ENCODE data around the gene ZNF319.

The ZNF319 gene

DNA sequence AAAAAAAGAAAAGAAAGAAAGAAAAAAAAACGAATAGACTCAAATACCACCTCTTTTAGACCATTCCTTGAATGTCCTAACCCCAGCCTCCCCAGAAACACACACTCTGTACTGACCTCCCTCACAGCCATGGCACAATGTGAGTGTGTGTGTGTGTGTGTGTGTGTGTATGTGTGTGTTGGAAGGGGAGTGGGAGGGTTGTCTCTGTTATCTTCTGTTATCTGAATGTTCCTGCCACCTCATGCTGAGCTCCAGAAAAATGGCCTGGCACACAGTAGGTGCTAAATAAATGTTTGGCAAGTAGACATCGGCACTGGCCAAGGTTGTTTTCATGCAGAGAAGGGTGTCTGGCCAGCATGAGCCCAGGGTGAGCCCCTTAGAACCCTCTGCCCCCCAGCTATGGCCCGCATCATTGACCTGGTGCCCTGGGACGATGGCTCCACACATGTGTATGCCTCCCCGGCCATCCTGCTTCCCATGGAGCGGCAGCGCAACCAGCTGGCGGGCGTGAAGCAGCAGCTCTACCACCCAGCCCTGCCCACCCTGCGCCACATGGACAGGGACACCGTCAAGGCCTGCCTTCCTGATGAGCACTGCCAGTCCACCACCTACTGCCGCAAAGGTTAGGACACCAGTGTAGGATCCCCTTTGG lies 22.9 kb downstream of the ZNF319 start:
- DNase-seq (ENCODE audit: low read depth, low spot score) = no peak

DNA sequence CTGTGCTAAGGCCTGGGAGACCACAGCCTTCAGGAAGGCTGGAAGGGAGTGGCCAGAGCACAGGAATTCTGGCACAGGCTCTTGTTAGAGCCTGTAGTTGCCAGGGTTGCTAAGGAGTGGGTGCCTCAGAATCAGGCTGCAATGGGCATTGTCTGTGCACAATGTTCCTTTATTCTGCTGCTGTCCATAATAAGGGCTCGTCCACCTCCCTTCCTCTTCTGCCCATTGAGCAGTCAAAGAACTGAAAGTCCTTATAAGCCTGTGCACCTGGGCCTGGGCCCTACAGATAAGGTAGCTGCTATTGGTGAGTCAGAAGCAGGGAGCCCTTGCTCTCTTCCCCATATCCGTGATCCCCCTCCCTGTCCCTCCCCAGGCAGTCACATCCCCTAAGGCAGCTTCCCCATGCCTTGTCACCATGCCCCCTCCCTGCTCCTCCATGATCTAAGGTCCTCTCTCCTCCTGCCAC lies 24.1 kb downstream of the ZNF319 start:
- no peak for DNase-seq (ENCODE audit: low read depth, low spot score)

DNA sequence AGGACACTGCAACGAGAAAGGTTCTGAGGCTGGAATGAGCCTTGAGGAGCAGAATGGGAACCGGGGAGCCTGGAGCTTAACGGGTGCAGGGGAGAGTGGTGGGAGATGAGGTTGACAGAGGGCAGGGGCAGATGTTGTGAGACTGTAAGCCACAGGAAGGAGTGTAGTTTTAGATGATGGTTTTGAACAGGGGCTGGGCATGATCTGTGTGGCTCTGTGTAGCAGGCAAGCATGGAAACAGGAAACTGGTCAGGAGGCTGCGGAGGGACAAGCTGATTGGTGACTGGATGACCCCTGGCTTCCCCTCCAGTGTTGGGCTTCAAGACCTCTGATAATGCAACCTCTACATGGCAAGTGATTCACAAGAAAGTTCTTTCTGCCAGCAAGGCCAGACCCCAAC lies 28.2 kb downstream of the ZNF319 start:
- DNase-seq (ENCODE audit: low read depth, low spot score) = no peak

DNA sequence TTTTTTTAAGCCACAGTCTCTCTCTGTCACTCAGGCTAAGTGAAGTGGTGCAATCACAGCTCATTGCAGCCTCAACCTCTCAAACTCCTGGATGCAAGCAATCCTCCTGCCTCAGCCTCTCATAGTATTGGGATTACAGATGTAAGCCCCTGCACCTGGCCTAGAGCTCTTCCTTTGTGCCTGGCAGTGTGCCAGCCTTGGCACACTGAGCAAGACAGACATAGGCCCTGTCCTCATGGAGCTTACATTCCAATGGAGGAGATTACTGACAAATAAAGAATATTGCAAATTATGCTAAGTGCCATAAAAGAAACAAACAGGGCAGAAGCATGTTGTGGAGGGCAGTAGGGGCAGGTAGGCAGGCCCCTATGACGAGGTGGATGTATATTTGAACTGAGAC lies 28.6 kb downstream of the ZNF319 start:
- no peak for DNase-seq (ENCODE audit: low read depth, low spot score)

DNA sequence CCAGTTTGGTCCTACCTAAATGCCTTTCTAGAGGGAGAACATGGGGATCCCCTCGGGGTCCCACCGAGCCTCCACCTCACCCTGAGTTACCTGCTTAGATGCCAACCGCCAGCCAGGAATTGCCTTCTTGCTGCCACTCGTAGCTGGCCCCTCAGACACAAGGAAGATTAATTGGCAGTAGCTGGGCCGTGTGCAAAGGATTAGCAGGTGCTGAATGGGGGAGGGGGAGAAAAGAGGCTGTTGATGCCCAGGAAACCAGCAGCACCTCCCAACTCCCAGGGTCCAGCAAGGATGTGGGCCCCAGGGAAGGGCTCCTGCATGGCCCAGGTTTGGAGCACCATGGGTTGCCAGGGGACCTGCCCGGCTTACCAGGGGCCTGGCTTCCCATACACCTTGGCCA lies 29.5 kb downstream of the ZNF319 start, which contains the start of gene CNGB1:
TSS of gene CNGB1 (minus strand) at position 159 of the 400 bp plus-strand sequence. CDS start 3,842 bp downstream, outside the sequence.
- no peak for DNase-seq (ENCODE audit: low read depth, low spot score)

DNA sequence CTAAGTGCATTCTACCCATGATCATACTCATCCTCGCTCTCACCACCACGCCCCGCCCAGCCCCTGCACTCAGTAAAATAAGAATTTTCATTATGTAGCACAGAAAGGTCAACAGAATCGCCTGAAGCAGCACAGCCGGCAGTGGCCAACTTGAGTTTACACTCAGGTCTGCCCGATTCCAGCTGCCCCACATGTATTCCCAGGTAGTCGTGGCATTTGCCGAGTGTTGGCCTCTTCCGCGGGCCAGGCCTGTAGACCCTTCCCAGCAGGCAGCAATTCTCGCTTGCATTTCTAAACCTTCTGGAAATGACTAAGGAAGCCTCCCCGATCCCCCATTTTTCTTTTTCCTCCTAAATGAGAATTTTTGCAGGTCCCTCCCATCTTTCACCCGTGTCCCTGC lies 30.2 kb downstream of the ZNF319 start:
- no peak for DNase-seq (ENCODE audit: low read depth, low spot score)

DNA sequence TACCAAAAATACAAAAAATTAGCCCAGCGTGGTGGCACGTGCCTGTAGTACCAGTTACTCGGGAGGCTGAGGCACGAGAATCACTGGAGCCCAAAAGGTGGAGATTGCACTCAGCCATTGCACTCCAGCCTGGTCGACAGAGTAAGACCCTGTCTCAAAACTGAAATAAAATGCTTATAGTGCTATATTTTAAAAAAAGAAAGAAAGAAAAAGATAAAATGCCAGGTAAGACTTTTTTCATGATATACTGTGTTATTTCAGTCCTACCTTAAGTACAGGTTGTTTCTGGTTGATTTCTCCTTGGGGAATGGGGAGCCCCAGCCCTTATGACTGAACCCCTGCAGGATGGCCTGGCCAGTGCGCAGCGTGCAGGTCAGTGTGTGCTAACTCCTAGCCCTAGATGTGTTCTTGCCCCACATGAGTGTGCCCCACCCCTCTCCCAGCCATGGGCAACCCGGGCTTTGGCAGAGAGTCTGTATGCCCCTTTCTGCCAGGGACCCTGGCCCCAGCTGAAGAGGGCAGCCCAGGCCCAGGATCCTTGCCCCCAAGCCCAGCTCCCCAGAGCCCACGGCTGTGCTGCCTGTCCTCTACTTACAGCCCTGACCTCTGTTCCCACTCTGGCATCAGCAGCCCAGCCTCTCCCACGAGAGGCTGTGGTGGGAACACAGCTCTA lies 30.9 kb downstream of the ZNF319 start:
- no peak for DNase-seq (ENCODE audit: low read depth, low spot score)

DNA sequence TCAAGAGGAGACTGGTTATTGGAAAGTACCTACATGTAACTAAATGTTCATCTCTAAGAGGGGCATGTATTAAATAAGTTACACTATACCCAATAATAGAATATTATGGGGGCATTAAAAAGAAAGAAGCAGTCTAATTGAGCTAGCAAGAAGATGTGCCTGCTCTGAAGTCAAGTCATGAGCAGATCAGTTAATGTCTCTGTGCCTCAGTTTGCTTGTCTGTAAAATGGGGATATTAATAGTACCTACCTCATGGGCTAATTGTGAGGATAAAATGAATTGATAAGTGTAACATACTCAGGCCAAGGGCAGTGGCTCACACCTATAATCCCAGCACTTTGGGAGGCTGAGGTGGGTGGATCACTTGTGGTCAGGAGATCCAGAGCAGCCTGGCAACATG lies 32.6 kb downstream of the ZNF319 start:
- DNase-seq (ENCODE audit: low read depth, low spot score) = no peak

DNA sequence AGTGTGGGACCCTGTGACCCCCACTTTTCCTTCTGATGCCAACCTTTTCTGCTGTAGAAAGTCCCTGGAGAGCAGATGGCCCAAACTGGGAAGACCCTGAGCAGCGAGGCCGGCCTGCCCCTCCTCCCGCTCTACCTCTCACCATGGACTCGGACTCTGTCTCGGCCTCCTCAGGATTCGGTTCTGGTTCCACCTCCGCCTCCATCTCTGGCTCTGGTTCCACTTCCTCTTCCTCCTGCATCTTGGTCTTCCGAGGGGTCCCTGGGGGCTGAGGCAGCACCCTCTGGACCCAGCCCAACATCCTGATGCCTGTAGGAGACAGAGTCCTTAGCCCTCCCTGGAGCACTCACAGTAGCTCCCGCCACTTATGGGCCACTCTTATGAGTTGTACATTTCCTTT lies 33.5 kb downstream of the ZNF319 start:
- DNase-seq (ENCODE audit: low read depth, low spot score) = no peak

DNA sequence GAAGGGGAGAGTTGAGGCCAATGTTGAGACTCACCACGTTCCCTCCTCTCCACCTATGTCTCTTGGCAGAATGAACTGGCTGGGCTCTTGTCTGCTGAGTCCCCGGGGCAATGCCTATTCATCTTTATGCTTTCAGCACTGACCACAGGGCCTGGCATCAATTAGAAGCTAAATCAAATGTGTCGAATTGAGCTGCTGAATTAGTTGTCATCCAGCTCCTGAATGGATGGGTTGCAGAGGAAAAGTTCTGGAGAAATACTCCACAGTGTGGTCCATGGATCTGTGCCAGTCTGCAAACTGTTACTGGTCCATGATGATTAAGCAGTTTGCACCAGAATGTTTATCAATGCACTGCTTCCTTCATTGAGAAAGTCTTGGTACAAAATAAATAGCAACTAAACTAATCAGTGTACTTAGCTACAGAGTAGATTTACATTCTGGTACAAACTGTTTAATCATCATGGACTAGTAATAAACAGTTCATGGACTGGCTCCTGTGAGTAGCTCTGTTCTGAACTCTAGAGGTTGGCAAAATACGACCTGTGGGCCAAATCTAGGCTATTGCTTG lies 34.2 kb downstream of the ZNF319 start:
- no peak for DNase-seq (ENCODE audit: low read depth, low spot score)

DNA sequence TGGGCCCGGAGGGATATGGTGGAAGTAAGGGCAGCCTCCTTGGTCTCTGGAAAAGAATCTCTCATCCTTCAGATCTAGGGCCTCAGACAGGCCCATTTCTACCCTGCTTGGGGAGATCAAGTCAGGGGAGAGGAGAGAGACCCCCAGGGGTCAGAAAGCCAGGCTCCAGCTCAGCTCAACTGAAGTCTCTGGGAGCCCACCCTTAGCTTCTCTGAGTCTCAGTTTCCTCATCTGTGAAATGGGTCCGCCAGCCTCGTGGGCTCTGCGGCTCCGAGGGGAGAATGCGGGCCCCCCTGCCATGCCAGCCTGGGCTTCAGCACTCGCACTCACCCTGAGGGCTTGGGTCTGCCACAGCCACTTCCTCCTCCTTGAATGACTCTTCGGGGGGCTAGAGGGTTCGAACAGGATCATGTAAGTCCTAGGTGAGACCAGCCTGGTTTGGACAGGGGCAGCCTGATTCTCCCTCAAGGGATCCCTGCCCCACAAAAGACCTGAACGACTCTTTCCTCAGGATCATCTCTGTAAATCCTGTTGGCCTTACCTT lies 36.2 kb downstream of the ZNF319 start:
- DNase-seq (ENCODE audit: low read depth, low spot score) = no peak

DNA sequence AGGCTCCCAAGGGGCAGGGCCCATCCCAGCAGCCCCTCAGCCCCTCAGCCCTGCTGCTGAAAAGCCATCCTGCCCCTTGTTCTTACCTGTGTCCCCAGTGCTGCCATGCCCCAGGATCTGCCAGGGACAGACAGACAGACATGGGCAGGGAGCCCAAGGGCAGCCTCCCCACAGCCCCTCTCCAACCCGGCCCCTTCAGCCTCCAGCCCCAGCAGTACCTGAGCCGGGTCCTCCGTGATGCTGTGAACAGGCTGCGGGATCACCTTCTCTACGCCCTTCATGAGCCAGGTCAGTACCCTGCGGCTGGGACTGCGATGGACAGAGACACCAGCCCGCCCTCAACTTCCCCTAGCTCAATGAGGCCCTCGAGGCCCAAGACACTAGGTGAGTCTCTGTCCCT lies 37.7 kb downstream of the ZNF319 start:
- DNase-seq (ENCODE audit: low read depth, low spot score) = no peak

DNA sequence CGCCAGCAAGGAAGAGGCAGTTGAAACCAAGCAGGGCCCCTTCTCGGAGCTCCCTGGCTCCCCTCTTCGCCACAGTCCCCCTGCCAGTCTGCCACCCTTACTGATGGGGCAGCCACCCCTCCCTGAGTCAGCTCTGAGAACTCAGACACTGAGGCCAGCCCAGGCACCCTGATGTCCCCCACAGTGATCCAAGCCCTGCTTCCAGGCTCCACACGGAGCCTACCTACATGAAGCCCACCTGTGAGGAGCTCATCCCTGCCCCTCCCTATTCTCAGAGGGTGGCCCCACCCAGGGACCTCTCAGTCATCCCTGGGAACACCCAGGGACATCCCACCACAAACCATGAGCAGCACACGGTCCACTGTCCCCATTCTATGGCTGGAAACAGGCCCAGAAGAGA lies 38.4 kb downstream of the ZNF319 start:
- DNase-seq (ENCODE audit: low read depth, low spot score) = no peak

DNA sequence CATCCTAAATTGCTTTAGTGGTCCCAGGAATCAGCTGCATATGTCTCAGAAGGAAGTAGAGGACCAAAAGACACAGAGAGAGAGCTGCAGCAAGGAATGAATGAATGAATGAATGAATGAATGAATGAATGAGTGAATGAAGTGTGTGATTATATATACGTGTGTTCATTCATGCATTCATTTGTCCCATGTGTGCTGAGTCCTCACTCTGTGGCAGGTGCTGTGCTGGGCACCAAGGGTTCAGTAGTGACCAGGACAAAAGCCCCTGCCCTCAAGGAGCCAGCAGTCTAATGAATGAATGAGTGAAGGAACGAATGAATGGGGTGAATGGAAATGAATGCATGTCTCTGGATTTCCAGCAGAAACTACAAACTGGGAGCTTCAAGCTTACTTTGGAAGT lies 38.9 kb downstream of the ZNF319 start:
- no peak for DNase-seq (ENCODE audit: low read depth, low spot score)

DNA sequence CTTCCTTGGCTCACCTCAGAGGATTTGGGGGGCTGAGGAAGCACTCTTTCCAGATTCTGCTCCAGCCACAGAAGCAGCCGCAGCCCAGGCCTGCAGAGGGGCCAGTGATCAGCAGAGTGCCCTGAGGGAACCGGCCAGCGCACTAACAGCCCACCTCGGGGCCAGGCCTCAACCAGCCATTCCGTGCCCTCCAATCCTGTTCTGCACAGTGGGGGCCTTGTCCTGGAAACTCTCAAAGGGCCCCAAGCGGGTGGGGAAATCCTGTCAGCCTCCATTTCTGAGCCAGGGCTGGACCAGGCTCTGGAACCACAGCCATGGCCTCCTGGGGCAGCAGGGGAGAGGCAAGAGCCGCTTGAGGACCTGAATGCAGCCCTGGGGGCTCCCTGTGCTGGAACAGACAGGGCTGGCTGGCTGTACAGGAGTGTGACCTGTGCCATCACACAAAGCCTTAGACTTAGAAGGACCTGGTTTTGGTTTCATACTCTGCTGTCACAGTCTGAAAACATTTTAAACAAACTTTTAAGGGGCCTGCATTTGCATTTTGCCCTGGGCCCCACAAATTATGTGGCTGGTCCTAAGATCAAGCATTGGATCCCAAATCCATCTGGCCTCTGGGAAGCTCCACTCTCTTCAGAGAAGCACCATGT lies 39.5 kb downstream of the ZNF319 start:
- no peak for DNase-seq (ENCODE audit: low read depth, low spot score)

DNA sequence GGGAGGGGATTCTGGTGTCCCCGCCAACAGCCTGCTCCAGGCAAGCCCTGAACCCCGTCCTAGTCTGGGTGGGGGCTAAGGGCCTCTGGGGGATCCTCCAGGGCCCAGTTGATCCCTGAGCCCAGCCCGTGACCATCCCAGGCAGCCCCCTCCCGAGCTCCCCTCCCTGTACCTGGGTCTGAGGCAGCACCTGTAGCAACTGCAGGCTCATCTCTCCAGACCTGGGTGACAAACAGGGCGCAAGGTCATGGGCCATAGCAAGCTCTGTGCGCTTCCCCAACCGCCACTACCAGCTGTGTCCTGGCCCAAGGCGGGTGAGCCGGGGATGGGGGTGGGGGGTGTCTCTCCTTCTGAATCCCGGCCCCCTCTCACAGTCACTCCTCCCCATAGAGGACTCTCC lies 40.2 kb downstream of the ZNF319 start:
- DNase-seq (ENCODE audit: low read depth, low spot score) = no peak

DNA sequence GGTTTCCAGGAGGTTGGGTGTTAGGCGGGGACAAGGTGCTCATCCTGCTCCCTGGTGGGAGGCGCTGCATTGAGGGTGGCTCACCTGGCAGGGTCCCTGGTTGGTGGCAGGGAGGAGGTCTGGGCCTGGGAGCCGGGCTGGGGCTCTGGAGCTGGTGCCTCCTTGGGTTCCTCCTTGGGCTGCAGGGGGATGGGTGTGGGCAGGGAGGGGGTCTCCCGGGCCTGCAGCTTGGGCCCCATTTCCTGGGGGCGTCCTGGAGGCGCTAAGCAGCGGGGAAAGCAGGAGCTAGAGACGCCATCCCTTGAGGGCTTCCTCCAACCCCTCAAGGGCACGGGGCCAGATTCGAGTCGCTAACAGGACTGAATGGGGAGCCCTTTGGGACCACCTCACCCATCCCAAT lies 40.7 kb downstream of the ZNF319 start:
- no peak for DNase-seq (ENCODE audit: low read depth, low spot score)

DNA sequence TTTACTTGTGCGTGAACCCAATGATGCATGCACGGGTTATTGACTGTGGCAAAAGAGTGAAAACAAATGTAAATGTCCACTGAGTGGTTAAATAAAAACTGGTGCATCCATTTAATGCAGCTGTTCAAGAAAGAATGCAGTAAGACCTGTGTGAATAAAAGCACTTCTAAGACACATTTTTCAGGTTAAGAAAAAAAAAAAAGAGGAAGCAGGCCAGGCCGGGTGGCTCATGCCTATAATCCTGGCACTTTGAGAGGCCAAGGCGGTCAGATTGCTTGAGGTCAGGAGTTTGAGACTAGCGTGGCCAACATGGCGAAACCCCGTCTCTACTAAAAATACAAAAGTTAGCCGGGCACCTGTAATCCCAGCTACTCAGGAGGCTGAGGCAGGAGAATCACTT lies 41.4 kb downstream of the ZNF319 start:
- DNase-seq (ENCODE audit: low read depth, low spot score) = no peak

DNA sequence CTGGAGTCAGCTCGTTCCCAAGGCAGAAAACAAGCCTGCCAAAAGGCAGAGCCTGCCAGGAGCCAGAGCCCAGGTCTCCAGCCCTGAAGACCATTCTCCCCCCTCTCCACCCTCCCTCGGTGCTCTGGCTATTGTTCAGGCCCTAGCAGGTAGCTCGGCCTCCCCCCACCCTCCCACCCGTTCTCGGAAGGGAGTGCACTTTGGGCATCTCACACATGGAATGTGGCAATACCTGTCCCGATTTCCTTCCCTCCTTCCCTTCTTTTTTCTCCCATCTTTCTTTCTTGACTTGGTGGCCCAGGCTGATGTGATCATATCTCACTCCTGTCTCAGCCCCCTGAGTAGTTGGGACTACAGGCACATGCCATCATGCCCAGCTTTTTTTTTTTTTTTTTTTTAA lies 41.9 kb downstream of the ZNF319 start:
- no peak for DNase-seq (ENCODE audit: low read depth, low spot score)

DNA sequence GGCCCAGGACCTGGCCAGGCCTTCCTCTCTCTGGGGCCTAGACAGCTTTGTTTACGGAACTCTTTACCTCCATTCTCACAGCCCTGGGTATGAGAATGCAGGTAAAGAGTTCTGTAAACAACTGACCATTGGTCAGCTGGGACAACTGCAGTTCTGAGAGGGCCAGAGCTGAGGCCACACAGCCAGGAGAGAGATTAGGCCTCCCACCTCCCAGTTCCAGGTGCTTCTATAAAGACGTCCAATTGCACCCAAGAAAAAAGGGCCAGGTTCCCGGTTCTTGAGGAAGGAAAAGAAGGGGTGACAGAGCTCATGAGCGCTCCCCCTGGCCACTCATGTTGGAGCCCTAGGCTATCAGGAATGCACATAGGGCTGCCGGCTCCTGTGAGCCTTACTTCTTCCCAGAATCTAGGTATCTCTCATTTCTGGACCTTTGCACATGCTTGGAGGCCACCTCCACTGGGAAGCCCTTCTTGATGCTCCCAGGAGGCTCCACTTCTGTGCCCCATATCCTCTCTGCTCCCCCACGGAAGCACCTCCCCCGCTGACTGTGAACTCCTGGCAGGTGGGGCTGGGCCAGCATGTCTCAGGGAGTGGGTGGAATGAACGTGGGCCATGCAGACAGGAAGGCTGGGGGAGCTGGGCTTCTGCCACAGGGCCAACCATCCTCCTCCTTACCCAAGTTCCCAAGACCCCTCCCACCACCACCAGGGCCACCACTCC lies 42.6 kb downstream of the ZNF319 start:
- DNase-seq (ENCODE audit: low read depth, low spot score) = no peak

DNA sequence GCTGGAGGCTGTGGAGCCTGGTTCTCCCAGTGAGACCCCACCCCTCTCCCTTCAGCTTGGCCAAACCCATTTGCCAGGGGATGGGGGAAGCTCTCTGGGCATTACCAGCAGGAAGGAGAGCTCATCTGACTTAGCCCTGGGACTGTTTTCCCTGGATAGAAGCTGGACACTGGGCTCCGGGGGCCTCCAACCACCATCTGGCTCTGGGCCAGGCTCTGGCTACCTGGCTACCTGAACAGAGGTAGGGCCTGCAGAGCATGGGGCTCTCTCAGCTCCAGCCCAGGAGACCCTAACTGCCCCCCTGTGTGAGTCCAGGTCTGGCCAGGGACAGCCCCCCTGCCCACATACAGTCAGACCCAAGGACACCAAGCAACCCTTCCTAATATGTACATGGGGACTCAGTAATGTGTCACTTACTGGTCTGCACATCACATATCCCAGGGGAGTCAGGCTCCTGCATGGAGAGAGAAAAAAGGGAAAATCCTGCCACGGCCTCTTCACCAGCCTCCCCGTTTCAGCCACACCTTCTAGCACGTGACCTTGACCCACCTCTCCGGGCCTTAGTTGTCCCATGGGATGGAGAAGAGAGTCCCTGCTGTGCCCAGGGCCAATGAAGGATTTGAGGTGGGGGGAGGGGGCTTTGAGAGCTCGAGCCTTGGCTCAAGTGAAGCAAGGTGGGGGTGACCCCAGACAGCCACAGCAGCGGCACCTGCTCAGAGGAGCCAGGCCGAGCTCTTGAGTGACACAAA lies 43.4 kb downstream of the ZNF319 start:
- DNase-seq (ENCODE audit: low read depth, low spot score) = no peak

All from smooth muscle cell of the brain vasculature (primary cell).